HepG2 (cell line): Measurements from ENCODE around the gene DSCAM. TPM values are rescaled to one million over a fixed set of nuclear protein-coding genes. Genes with fewer than 3 reads are reported as not detected.

Experiments
- ATAC-seq: fragments of 200-7000 bp; cut with Tn5 transposase; 3 replicates; pipeline ENCODE4 v1.9.1; 2020; ENCODE audit warnings: mild to moderate bottlenecking, moderate library complexity
- BruUV-seq: library from RNA; stranded (reverse); fragments of 400-500 nt; replicated peaks from 2 replicates; lab custom pipeline; 2021; lab: Mats Ljungman, UMichigan
- CTCF ChIA-PET: fragments of 300-600 bp; formaldehyde crosslinking; extraction: SDS; loops from one replicate; lab custom pipeline; 2021; ENCODE audit warnings: low total read pairs, inconsistent platforms, low intra/inter-chr PET ratio; lab: Yijun Ruan, JAX
- POLR2A ChIA-PET: fragments of 350-600 bp; sonication (Branson Sonifier 250); formaldehyde crosslinking; loops from one replicate; lab custom pipeline; 2020; ENCODE audit warnings: antibody characterized with exemption, inconsistent platforms; lab: Yijun Ruan, JAX
- DNase-seq: peaks from one replicate; pipeline ENCODE4 v3.0.0-alpha.2; 2015; ENCODE audit warnings: low spot score
- FAIRE-seq: peaks from 3 replicates; lab custom pipeline; 2011; peaks lifted over from hg19 to GRCh38; lab: Jason Lieb, UNC
- H2AFZ ChIP-seq: one replicate; pipeline ENCODE4 v1.6.1; 2011; ENCODE audit warnings: low read length, inconsistent platforms
- H3K27ac ChIP-seq: fragments of 300-600 bp; 3 replicates; pipeline ENCODE4 v1.8.0; 2011; ENCODE audit warnings: mixed run types, mild to moderate bottlenecking, mixed read lengths, low read length, inconsistent platforms; ENCODE audit not compliant: insufficient read depth; ENCODE audit errors: extremely low read length
- H3K27me3 ChIP-seq, 2 experiments: fragments of 200-600 bp in 1 of 2; 2 replicates in 1 of 2; 3 replicates in 1 of 2; pipeline versions ENCODE4 v1.6.0 to v1.8.0; 2011; ENCODE audit warnings: low read length in 2 of 2, mild to moderate bottlenecking in 2 of 2, moderate library complexity in 2 of 2, inconsistent platforms in 1 of 2; ENCODE audit not compliant: insufficient read depth in 2 of 2, control insufficient read depth in 1 of 2
- H3K36me3 ChIP-seq, 2 experiments: fragments of 200-600 bp in 1 of 2; replicated peaks in 1 of 2; 2 replicates in 1 of 2; 3 replicates in 1 of 2; pipeline versions ENCODE4 v1.5.1 to v1.8.0; 2011; ENCODE audit warnings: low read length in 2 of 2, inconsistent platforms in 1 of 2; ENCODE audit not compliant: insufficient read depth in 2 of 2, control insufficient read depth in 1 of 2
- H3K4me1 ChIP-seq: 2 replicates; pipeline ENCODE4 v1.5.1; 2012; ENCODE audit warnings: low read length, inconsistent platforms; ENCODE audit not compliant: insufficient read depth
- H3K4me2 ChIP-seq: 2 replicates; pipeline ENCODE4 v1.6.0; 2011; ENCODE audit warnings: low read depth, low read length, inconsistent platforms
- H3K4me3 ChIP-seq, 3 experiments: fragments of 200-600 bp in 1 of 3; sonication (generic), shearing (Covaris generic) in 1 of 3; replicated peaks in 1 of 3; 2 replicates each; pipeline ENCODE4 v1.5.1; 2011 to 2016; ENCODE audit warnings: low read length in 3 of 3, inconsistent platforms in 2 of 3, low read depth in 2 of 3, mild to moderate bottlenecking in 2 of 3, control low read depth in 1 of 3, mixed read lengths in 1 of 3; ENCODE audit not compliant: insufficient read depth in 1 of 3
- H3K79me2 ChIP-seq: one replicate; pipeline ENCODE4 v1.6.1; 2011; ENCODE audit warnings: low read length, inconsistent platforms; ENCODE audit not compliant: insufficient read depth
- H3K9ac ChIP-seq: 2 replicates; pipeline ENCODE4 v1.6.0; 2011; ENCODE audit warnings: mild to moderate bottlenecking, low read depth, low read length, inconsistent platforms; ENCODE audit not compliant: insufficient read depth
- H3K9me3 ChIP-seq: 2 replicates; pipeline ENCODE4 v1.5.1; 2012; ENCODE audit warnings: mild to moderate bottlenecking, low read length
- H4K20me1 ChIP-seq: 2 replicates; pipeline ENCODE4 v1.6.0; 2011; ENCODE audit warnings: inconsistent platforms, mild to moderate bottlenecking, low read length, moderate library complexity; ENCODE audit not compliant: insufficient read depth
- AGO2 ChIP-seq: fragments of 200-400 bp; formaldehyde crosslinking; optimal IDR thresholded peaks from 2 replicates; pipeline ENCODE3; 2017; ENCODE audit warnings: mild to moderate bottlenecking, low read depth, low read length, moderate library complexity
- BCL3 ChIP-seq: sonication (generic); formaldehyde crosslinking; IDR thresholded peaks from 2 replicates; pipeline ENCODE4 v1.5.1; 2020; ENCODE audit warnings: mild to moderate bottlenecking, missing genetic modification reagents, moderate library complexity
- HES4 ChIP-seq: sonication (generic); formaldehyde crosslinking; IDR thresholded peaks from 2 replicates; pipeline ENCODE4 v1.9.0; 2021; ENCODE audit warnings: mild to moderate bottlenecking, missing genetic modification reagents, borderline replicate concordance
- IKZF4 ChIP-seq: sonication (generic); formaldehyde crosslinking; IDR thresholded peaks from 2 replicates; pipeline ENCODE4 v1.5.1; 2020; ENCODE audit warnings: borderline replicate concordance, mild to moderate bottlenecking, low read depth, missing genetic modification reagents; ENCODE audit errors: not compliant biosample characterization
- NR2F2 ChIP-seq: IDR thresholded peaks from 2 replicates; pipeline ENCODE4 v1.6.1; 2012; ENCODE audit warnings: low read depth, inconsistent platforms, borderline replicate concordance
- TRIM22 ChIP-seq: fragments of 450-650 bp; IDR thresholded peaks from 2 replicates; pipeline ENCODE4 v1.6.1; 2017
- ZNF552 ChIP-seq: sonication (generic); formaldehyde crosslinking; IDR thresholded peaks from 2 replicates; pipeline ENCODE4 v1.9.0; 2022; ENCODE audit warnings: missing genetic modification reagents, mild to moderate bottlenecking, borderline replicate concordance
- WGBS: methylation state at CpG from one replicate; pipeline ENCODE4 v1.1.6; 2017; ENCODE audit warnings: low lambda C conversion rate; 5-methylcytosine and 5-hydroxymethylcytosine counted together
- in situ Hi-C: cut with HindIII; loops from 2 replicates; pipeline ENCODE4 v1.10.0; 2017; ENCODE audit warnings: low pct_unique_long_range_greater_than_20kb; ENCODE audit not compliant: extremely low pct_ligation_motif_present
- intact Hi-C: fragments of 100-400 bp; cut with micrococcal nuclease; formaldehyde crosslinking; loops from one replicate; pipeline ENCODE4 v1.10.0; 2022; ENCODE audit not compliant: unreplicated experiment
- polyA plus RNA-seq, 8 experiments: library from polyadenylated mRNA; depleted of rRNA in 3 of 8; stranded (reverse) in 7 of 8; unstranded in 1 of 8; fragments of >200 nt; fragmentation: Illumina TruSeq in 4 of 8; extraction: Trizol in 4 of 8; gene quantifications; 2 replicates each; pipeline versions ENCODE4 v1.2.1 to v1.2.3, GENCODE V29; 2011 to 2016; ENCODE audit warnings: low read depth in 4 of 8, missing spikeins in 1 of 8, mixed read lengths in 1 of 8; ENCODE audit not compliant: insufficient read depth in 1 of 8
- total RNA-seq, 5 experiments: library from RNA; depleted of rRNA; stranded (reverse); fragments of >200 nt; fragmentation: Illumina TruSeq; extraction: Trizol; gene quantifications; 2 replicates each; pipeline ENCODE4 v1.2.3, GENCODE V29; 2016; ENCODE audit warnings: low read depth in 1 of 5
- TF ChIP-seq, protein P1 (sequence below): sonication (generic); formaldehyde crosslinking; IDR thresholded peaks from 2 replicates; pipeline ENCODE4 v1.4.0; 2020; ENCODE audit warnings: mild to moderate bottlenecking, missing genetic modification reagents
- TF ChIP-seq, protein P2 (sequence below): sonication (generic); formaldehyde crosslinking; IDR thresholded peaks from 2 replicates; pipeline ENCODE4 v1.4.0; 2020; ENCODE audit warnings: mild to moderate bottlenecking, missing genetic modification reagents

DSCAM gene
- total and polyA plus RNA-seq, 2 of the 13 experiments (the other 11 are each of a cell fraction or from before 2014, with no cell fraction given), result not detected

DNA sequence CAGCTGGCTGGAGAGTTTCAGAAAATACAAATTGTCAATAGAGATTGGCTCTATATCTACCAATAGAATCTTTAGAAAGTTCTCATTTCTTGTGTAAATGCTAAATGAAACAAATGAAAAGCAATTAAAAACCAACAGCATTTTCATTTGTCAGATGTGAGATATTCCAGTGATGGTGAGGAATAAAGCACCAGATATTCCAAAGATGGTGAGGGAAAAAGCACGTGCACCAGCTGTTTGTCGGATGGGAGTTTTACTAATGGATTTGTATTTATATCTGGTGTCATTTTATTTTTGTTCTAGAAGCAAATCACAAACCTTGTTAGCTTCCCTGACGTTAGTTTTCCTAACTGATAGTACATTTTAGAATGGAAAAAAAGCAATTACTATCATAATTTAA lies 790.9 kb downstream of the DSCAM start:
- no peaks in the 10 kb centered on the region for H4K20me1 ChIP-seq

More for the DNA sequence above, 790.9 kb downstream of the DSCAM start:
- no peak for ATAC-seq
- H3K4me3 ChIP-seq, result no peak overlapping the region
- H3K79me2 ChIP-seq, result no peaks in the 10 kb centered on the region
- H3K9ac ChIP-seq, result no peak overlapping the region
- H3K36me3 ChIP-seq, result no peaks in the 10 kb centered on the region
- no peaks in the 10 kb centered on the region for H3K4me1 ChIP-seq
- H3K27ac ChIP-seq, result no peak overlapping the region
- in situ Hi-C loops, result no loop called here
- no peak overlapping the region for H2AFZ ChIP-seq
- no peak for FAIRE-seq
- no peak overlapping the region for H3K4me2 ChIP-seq
- TF ChIP-seq, protein P1, sequence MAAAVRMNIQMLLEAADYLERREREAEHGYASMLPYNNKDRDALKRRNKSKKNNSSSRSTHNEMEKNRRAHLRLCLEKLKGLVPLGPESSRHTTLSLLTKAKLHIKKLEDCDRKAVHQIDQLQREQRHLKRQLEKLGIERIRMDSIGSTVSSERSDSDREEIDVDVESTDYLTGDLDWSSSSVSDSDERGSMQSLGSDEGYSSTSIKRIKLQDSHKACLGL (CRISPR knock-in tag), result no peak
- TF ChIP-seq ZNF552 (no peak), IKZF4 (no peak), TRIM22 (no peak), BCL3 (CRISPR knock-in tag) (no peak), HES4 (CRISPR knock-in tag) (no peak), NR2F2 (no peak), AGO2 (no peak)
- TF ChIP-seq, protein P2, sequence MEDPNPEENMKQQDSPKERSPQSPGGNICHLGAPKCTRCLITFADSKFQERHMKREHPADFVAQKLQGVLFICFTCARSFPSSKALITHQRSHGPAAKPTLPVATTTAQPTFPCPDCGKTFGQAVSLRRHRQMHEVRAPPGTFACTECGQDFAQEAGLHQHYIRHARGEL (CRISPR knock-in tag), result no peak
- intact Hi-C loops, result no loop called here
- no peaks in the 10 kb centered on the region; a peak in 1 of 5 replicates for H3K27me3 ChIP-seq
- 3% methylated on average over 3 of the region's 3 CpGs for WGBS
- no peak for DNase-seq
- H3K9me3 ChIP-seq, result peaks cover 87% of the 10 kb centered on the region
- ChIA-PET CTCF (no interaction called here), POLR2A (no interaction called here)
- BruUV-seq, result no TSS peak
